T-cell (primary cell): ENCODE data around the gene REXO1. TPM values are rescaled to one million over a fixed set of nuclear protein-coding genes. Genes with fewer than 3 reads are reported as not detected.

ENCODE experiments used
- ATAC-seq, 4 experiments: fragments of 200-7000 bp in 3 of 4; fragments of 150-1000 bp in 1 of 4; cut with Tn5 transposase; replicated peaks in 1 of 4; 1 replicate in 3 of 4; 2 replicates in 1 of 4; pipeline ENCODE4 v1.10.0; 2021; ENCODE audit warnings: moderate library complexity in 3 of 4, mild to moderate bottlenecking in 2 of 4, moderate number of reproducible peaks in 1 of 4
- CTCF ChIA-PET, 2 donors: fragments of 300-600 bp; sonication (Branson Sonifier 250); formaldehyde crosslinking; loops; one replicate each; lab custom pipeline; 2022; ENCODE audit warnings: antibody characterized with exemption in 2 of 2; lab: Charles Lee
- POLR2A ChIA-PET, 2 donors: fragments of 300-600 bp; sonication (Branson Sonifier 250); formaldehyde crosslinking; loops; one replicate each; lab custom pipeline; 2022; ENCODE audit warnings: antibody characterized with exemption in 2 of 2; lab: Charles Lee
- DNase-seq, 35 experiments: peaks; one replicate each; pipeline versions ENCODE4 v3.0.0 to v3.0.0-alpha.2; 2013 to 2023
- H3K27ac ChIP-seq: one replicate; pipeline ENCODE4 v1.5.1; 2013; ENCODE audit warnings: low read length
- H3K27me3 ChIP-seq, 2 experiments: replicated peaks in 1 of 2; 1 replicate in 1 of 2; 2 replicates in 1 of 2; pipeline versions ENCODE4 v1.6.1 to v1.7.0; 2013; ENCODE audit warnings: low read length in 1 of 2, mixed read lengths in 1 of 2; ENCODE audit not compliant: control insufficient read depth in 2 of 2, insufficient read depth in 2 of 2; ENCODE audit errors: extremely low read depth in 1 of 2
- H3K36me3 ChIP-seq, 2 donors: 1 replicate in 1 of 2; 2 replicates in 1 of 2; pipeline versions ENCODE4 v1.6.1 to v1.7.0; 2013; ENCODE audit warnings: low read length in 1 of 2; ENCODE audit not compliant: control insufficient read depth in 2 of 2, insufficient read depth in 1 of 2; ENCODE audit errors: extremely low read depth in 1 of 2
- H3K4me1 ChIP-seq, 2 experiments: 1 replicate in 1 of 2; 2 replicates in 1 of 2; pipeline versions ENCODE4 v1.6.1 to v1.7.0; 2013; ENCODE audit warnings: low read length in 2 of 2, mixed read lengths in 1 of 2; ENCODE audit not compliant: insufficient read depth in 2 of 2, control insufficient read depth in 1 of 2; ENCODE audit errors: extremely low read depth in 1 of 2
- H3K4me3 ChIP-seq, 2 donors: 1 replicate in 1 of 2; 2 replicates in 1 of 2; pipeline versions ENCODE4 v1.5.1 to v1.7.0; 2013; ENCODE audit warnings: mild to moderate bottlenecking in 2 of 2, low read length in 1 of 2, moderate library complexity in 1 of 2; ENCODE audit not compliant: control insufficient read depth in 1 of 2; ENCODE audit errors: extremely low read depth in 1 of 2
- H3K9me3 ChIP-seq: 2 replicates; pipeline ENCODE4 v1.7.0; 2013
- H3K27ac Mint-ChIP-seq, 2 donors: one replicate each; pipeline ENCODE4 v1.8.0; 2020 to 2021; ENCODE audit warnings: mild to moderate bottlenecking in 2 of 2, mixed read lengths in 2 of 2
- H3K27me3 Mint-ChIP-seq, 2 donors: one replicate each; pipeline ENCODE4 v1.8.0; 2021 to 2022; ENCODE audit warnings: mixed read lengths in 2 of 2
- H3K36me3 Mint-ChIP-seq: one replicate; pipeline ENCODE4 v1.8.0; 2021; ENCODE audit warnings: mixed read lengths
- H3K4me1 Mint-ChIP-seq, 3 donors: one replicate each; pipeline ENCODE4 v1.8.0; 2020 to 2022; ENCODE audit warnings: mixed read lengths in 3 of 3, mild to moderate bottlenecking in 1 of 3
- H3K4me3 Mint-ChIP-seq, 3 donors: one replicate each; pipeline ENCODE4 v1.8.0; 2020 to 2022; ENCODE audit warnings: mild to moderate bottlenecking in 3 of 3, mixed read lengths in 3 of 3, moderate library complexity in 3 of 3
- H3K9me3 Mint-ChIP-seq, 3 donors: one replicate each; pipeline ENCODE4 v1.8.0; 2020 to 2022; ENCODE audit warnings: mixed read lengths in 3 of 3
- WGBS: methylation state at CpG from one replicate; pipeline ENCODE4 v1.1.5; 2013; ENCODE audit warnings: missing lambda C conversion rate; ENCODE audit not compliant: insufficient coverage; 5-methylcytosine and 5-hydroxymethylcytosine counted together
- total RNA-seq, 35 experiments: library from RNA in 6 of 35; stranded (reverse) in 6 of 35; fragments of 120-200 nt in 1 of 35; gene quantifications; one replicate each; pipeline versions ENCODE4 v1.2.1 to v1.2.4 and lab custom pipeline; 2013 to 2026

The REXO1 gene
- total RNA-seq, 5 donors from 2014 or later (not counting 1 experiment from before 2014, with no cell fraction given) = 68.4 to 97.5 (median 78.7) TPM

DNA sequence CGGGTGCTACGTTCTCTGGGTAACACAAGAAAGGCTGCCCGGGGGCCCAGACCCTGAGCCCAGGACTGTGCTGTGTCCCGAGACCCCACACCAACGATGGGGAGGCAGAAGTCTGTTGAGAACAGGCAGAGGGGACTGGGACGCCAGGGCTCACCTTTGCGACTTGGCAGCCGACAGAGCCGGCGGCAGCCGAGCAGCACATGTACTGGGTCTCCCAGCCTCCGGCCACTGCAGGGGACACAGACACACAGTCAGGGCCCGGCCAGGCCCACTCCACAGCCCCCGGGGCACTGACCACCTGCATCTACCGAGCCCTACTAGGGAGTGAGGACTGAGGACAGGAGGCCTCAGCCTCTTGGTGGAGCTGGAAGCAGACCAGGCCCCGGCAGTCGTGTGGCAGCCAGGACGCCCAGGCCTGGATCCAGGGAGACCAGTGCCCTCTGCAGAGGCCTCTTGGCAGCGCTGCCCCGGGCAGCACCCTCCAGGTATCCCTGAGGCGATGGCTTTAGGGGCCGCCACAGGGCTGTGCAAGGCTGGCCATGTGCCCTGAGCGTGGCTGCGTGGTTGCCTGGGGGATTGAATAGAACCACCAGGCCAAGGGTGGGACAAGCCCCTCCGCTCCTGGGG is 30.6 kb downstream of the REXO1 start:
- peaks cover 31 to 60% of the 10 kb centered on the region in 2 donors for H3K36me3 ChIP-seq
- Mint-ChIP-seq H3K9me3 (no peaks in the 10 kb centered on the region), H3K27me3 (no peaks in the 10 kb centered on the region), H3K27ac (no peak overlapping the region), H3K36me3 (peaks cover 21% of the 10 kb centered on the region), H3K4me1 (peaks cover 5 to 9% (median 7%) of the 10 kb centered on the region in 3 donors), H3K4me3 (no peak overlapping the region)
- ChIA-PET POLR2A (no interaction called here), CTCF (no interaction called here)
- H3K9me3 ChIP-seq = no peaks in the 10 kb centered on the region
- H3K27ac ChIP-seq = no peak overlapping the region
- peaks cover 0 to 13% of the 10 kb centered on the region in 2 experiments for H3K4me1 ChIP-seq
- no peak overlapping the region for H3K4me3 ChIP-seq
- no peak for ATAC-seq
- no peak for DNase-seq
- H3K27me3 ChIP-seq = no peaks in the 10 kb centered on the region
- WGBS = 96% methylated on average over 21 of the region's 25 CpGs

DNA sequence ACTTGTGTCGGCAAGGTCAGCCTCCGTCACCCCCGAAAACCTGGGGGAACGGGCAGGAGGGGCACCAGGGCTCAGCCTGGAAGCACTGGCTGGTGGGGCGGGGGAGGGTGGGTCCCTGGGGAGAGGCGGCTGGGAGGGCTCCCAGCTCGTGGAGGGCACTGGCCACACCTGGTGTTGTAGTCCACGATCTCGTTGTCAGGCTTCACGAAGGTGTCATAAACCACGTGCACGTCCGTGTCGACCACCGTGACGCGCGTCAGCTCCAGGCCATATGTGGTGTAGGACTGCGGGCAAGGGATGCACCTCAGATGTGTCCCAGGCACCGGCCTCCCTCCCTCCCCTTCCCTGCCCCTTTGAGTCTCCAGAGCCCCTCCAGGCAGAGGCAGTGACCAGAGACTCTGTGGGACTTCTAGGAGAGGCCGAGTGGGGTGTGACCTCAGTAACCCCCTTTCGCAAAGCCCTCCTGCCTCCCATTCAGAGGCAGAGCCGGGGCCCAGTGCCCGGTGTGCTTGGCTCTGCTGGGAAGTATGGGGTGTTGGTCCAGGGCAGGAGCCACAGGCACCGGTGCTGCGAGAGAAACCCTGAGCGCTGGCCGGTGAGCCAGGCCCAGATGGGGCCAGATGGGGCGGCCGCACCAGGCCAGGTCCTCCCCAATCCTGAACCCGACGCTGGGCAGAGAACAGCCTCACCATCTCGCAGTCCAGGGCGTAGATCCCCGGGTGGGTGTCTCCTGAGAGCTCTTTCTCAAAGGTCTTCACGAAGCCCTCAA is 31.6 kb downstream of the REXO1 start:
- H3K4me3 Mint-ChIP-seq = no peak overlapping the region
- no peaks in the 10 kb centered on the region for H3K9me3 Mint-ChIP-seq
- Histone ChIP-seq H3K4me3 (no peak overlapping the region), H3K9me3 (no peaks in the 10 kb centered on the region), H3K27me3 (no peaks in the 10 kb centered on the region), H3K36me3 (peaks cover 31 to 51% of the 10 kb centered on the region in 2 donors), H3K4me1 (peaks cover 0 to 17% of the 10 kb centered on the region in 2 experiments), H3K27ac (no peak overlapping the region)
- no peak overlapping the region for H3K27ac Mint-ChIP-seq
- no peak for ATAC-seq
- POLR2A ChIA-PET = no interaction called here
- CTCF ChIA-PET = interaction anchor here in 1 of 2 donors (0.7 kb wide), 1 partner anchor 10 kb away, joined by 3 read pairs; no protein-coding TSS in a partner anchor
- H3K27me3 Mint-ChIP-seq = no peaks in the 10 kb centered on the region
- H3K36me3 Mint-ChIP-seq = peaks cover 17% of the 10 kb centered on the region
- DNase-seq = no peak
- 92% methylated on average over 32 of the region's 36 CpGs for WGBS
- H3K4me1 Mint-ChIP-seq = peaks cover 9 to 12% (median 11%) of the 10 kb centered on the region in 3 donors

DNA sequence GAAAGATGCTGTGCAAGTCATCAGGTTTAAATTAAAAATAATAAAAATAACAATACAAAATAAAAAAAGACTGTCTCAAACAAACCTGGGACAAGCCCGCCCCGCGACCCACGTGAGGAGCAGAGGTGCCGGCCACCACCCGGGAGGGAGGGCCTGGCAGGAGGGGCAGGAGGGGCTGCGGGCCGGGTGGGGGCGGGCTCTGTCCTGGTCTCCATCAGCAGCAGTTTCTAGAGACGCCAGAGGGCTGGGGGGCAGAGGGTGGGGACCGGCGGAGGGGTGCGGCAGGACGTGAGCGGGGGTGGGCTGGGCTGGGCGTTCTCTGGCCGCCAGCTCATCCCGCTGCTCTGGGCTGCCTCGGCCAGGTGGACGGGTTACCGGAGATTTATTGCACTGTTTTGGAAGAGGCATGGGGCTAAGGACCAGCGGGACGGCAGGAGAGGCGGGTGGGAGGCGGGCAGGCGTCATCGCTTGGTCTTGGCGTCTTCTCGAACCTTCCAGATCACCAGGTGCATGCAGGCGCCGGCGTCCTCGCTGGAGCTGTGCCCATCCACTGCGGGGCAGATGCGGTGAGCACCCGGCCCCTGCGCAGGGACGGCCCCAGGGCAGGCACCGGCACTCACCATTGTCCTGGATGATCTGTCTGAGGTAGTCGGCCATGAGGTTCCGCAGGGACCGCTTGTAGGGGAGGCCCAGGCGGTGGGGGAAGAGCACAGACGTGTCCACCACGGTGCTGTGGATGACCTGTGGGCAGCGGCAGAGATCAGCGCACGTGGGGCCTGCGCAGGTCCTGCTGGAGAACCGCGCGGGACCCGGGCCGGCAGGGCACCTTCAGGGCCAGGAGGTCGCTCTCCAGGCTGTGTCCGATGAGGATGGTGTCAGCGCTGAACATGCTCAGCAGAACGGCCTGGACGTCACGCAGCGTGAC is 32.4 kb downstream of the REXO1 start:
- Mint-ChIP-seq H3K27ac (no peak overlapping the region), H3K36me3 (peaks cover 12% of the 10 kb centered on the region), H3K9me3 (no peaks in the 10 kb centered on the region), H3K4me3 (no peak overlapping the region), H3K27me3 (no peaks in the 10 kb centered on the region), H3K4me1 (peaks cover 11 to 16% (median 12%) of the 10 kb centered on the region in 3 donors)
- ATAC-seq (no peak), DNase-seq (no peak)
- Histone ChIP-seq H3K4me3 (no peak overlapping the region), H3K27me3 (no peaks in the 10 kb centered on the region), H3K36me3 (peaks cover 31 to 50% of the 10 kb centered on the region in 2 donors), H3K27ac (no peak overlapping the region), H3K4me1 (peaks cover 0 to 25% of the 10 kb centered on the region in 2 experiments), H3K9me3 (no peaks in the 10 kb centered on the region)
- ChIA-PET CTCF (no interaction called here), POLR2A (no interaction called here)
- 96% methylated on average over 52 of the region's 61 CpGs for WGBS

DNA sequence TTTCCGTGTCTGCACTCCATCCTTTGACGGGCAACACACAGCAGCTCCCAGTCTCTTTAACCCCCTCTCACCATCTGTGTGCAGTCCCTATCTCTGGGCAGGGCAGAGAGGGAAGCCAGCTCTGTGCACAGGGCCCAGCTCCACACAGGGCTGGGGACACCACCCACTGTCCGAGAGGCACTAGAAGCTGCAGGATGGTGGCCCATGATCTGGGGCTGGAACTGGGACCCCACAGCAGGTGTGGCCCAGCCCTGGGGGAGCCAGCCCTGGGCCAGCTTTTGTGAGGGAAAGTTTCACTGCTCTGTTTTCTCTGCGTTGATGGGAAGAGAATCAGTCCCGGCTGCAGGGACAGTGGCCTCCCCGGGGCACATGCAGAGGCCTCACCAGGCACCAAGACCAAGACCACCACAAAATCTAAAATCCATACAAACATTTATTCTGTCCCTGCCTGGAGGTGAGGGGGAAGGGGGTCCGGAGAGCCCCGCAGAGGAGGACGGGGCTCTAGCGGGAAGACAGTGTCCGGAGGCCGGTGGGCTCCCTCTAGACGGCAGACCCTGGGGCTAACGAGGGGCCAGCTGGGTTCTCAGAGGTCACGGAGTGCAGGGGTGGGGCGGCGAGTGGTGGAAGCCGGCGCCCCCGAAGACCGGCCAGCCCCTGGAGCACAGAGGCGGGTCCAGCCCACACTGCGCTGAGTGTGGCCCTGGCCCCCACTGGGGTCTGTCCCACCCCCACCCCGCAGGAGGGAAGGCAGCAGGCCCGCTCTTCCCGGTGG is 33.3 kb downstream of the REXO1 start:
- Mint-ChIP-seq H3K27ac (no peak overlapping the region), H3K27me3 (no peaks in the 10 kb centered on the region), H3K4me1 (peaks cover 11 to 13% (median 12%) of the 10 kb centered on the region in 3 donors), H3K36me3 (peaks cover 8% of the 10 kb centered on the region), H3K9me3 (no peaks in the 10 kb centered on the region), H3K4me3 (no peak overlapping the region)
- WGBS = 92% methylated on average over 14 of the region's 26 CpGs
- POLR2A ChIA-PET = no interaction called here
- Histone ChIP-seq H3K27ac (no peak overlapping the region), H3K4me3 (no peak overlapping the region), H3K27me3 (no peaks in the 10 kb centered on the region), H3K9me3 (no peaks in the 10 kb centered on the region), H3K4me1 (peaks cover 0 to 26% of the 10 kb centered on the region in 2 experiments), H3K36me3 (peaks cover 25 to 42% of the 10 kb centered on the region in 2 donors)
- DNase-seq (no peak), ATAC-seq (no peak)
- CTCF ChIA-PET = interaction anchor here (0.5 to 0.7 kb wide), 3 partner anchors 19 to 978 kb away, joined by 3 to 4 read pairs (median 3); no protein-coding TSS in a partner anchor

DNA sequence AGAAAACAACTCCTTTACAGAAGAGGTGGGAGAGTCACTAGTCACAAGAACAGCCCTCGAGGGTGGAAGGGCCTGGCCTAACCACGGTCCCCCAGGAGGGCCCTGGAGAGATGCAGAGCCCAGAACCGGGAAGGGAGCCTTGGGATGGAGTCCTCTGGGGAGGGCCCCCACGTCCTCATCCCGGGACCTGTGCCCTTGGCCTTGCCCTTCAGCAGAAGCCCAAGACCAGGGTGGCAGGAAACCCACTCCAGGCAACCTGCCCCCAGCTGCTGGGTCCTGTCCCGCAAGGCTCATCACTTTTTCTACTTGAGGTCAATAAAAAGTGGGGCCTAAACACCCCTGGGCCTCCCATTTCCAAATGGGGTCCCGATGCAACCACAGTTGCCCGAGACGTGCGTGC is 33.9 kb downstream of the REXO1 start:
- CTCF ChIA-PET = interaction anchor here (0.5 to 0.7 kb wide), 4 partner anchors 18 to 1652 kb away, joined by 3 to 4 read pairs (median 3); no protein-coding TSS in a partner anchor
- Mint-ChIP-seq H3K4me1 (peaks cover 11 to 13% (median 12%) of the 10 kb centered on the region in 3 donors), H3K4me3 (no peak overlapping the region), H3K9me3 (no peaks in the 10 kb centered on the region), H3K36me3 (peaks cover 7% of the 10 kb centered on the region), H3K27me3 (no peaks in the 10 kb centered on the region), H3K27ac (no peak overlapping the region)
- peaks cover 19 to 36% of the 10 kb centered on the region in 2 donors for H3K36me3 ChIP-seq
- no peaks in the 10 kb centered on the region for H3K9me3 ChIP-seq
- ATAC-seq (no peak), DNase-seq (no peak)
- H3K4me1 ChIP-seq = peaks cover 0 to 26% of the 10 kb centered on the region in 2 experiments
- no peak overlapping the region for H3K27ac ChIP-seq
- H3K27me3 ChIP-seq = no peaks in the 10 kb centered on the region
- WGBS = 88% methylated on average over 6 of the region's 10 CpGs
- POLR2A ChIA-PET = no interaction called here
- H3K4me3 ChIP-seq = no peak overlapping the region
